HEK293 (cell line): ENCODE results near the gene RCSD1.

Source experiments
- CTCF ChIP-seq: fragments of 450-650 bp; formaldehyde crosslinking; IDR thresholded peaks from 2 replicates; pipeline ENCODE4 v1.5.1; 2016; ENCODE audit warnings: missing biosample characterization, missing genetic modification characterization
- ZNF169 ChIP-seq: fragments of 450-650 bp; formaldehyde crosslinking; IDR thresholded peaks from 2 replicates; pipeline ENCODE4 v1.5.1; 2016; ENCODE audit warnings: missing biosample characterization, missing genetic modification characterization
- ZNF488 ChIP-seq: fragments of 450-650 bp; formaldehyde crosslinking; IDR thresholded peaks from 2 replicates; pipeline ENCODE4 v1.5.1; 2016; ENCODE audit warnings: missing biosample characterization, missing genetic modification characterization
- ZNF513 ChIP-seq: fragments of 450-650 bp; IDR thresholded peaks from 2 replicates; pipeline ENCODE4 v1.5.1; 2018; ENCODE audit warnings: missing biosample characterization, missing genetic modification characterization
- ZNF704 ChIP-seq: fragments of 450-650 bp; formaldehyde crosslinking; IDR thresholded peaks from 2 replicates; pipeline ENCODE4 v1.5.1; 2016; ENCODE audit warnings: missing biosample characterization, missing genetic modification characterization
- ZSCAN5A ChIP-seq: fragments of 450-650 bp; formaldehyde crosslinking; IDR thresholded peaks from 2 replicates; pipeline ENCODE4 v1.5.1; 2016; ENCODE audit warnings: missing biosample characterization, missing genetic modification characterization

GRCh38 chr1:167582064-167582463 lies 48.0 kb upstream of the RCSD1 start:
- TF ChIP-seq CTCF (tag by site-specific recombination) (no peak), ZNF169 (tag by site-specific recombination) (no peak), ZSCAN5A (tag by site-specific recombination) (no peak), ZNF704 (tag by site-specific recombination) (no peak), ZNF513 (no peak), ZNF488 (tag by site-specific recombination) (no peak)
